H9 (cell line): ENCODE results near the gene IGF1R. TPM values are rescaled to one million over a fixed set of nuclear protein-coding genes. Genes with fewer than 3 reads are reported as not detected.

ENCODE experiments used
- DNase-seq: peaks from one replicate; pipeline ENCODE4 v3.0.0-alpha.2; 2017
- H2AFZ ChIP-seq: one replicate; pipeline ENCODE4 v1.6.1; 2013; ENCODE audit warnings: mild to moderate bottlenecking, low read length, control low read depth, moderate library complexity
- H2AK5ac ChIP-seq: 2 replicates; pipeline ENCODE4 v1.6.1; 2013; ENCODE audit warnings: low read length, control low read depth, mixed read lengths; ENCODE audit not compliant: insufficient read length
- H2BK120ac ChIP-seq: one replicate; pipeline ENCODE4 v1.6.1; 2013; ENCODE audit warnings: low read depth, mild to moderate bottlenecking, low read length, control low read depth, inconsistent platforms; ENCODE audit not compliant: poor library complexity, severe bottlenecking
- H2BK12ac ChIP-seq: 2 replicates; pipeline ENCODE4 v1.6.1; 2013; ENCODE audit warnings: low read length, control low read depth, mixed read lengths, low read depth; ENCODE audit not compliant: insufficient read length
- H2BK15ac ChIP-seq: 2 replicates; pipeline ENCODE4 v1.6.1; 2013; ENCODE audit warnings: low read depth, low read length, control low read depth
- H2BK20ac ChIP-seq: one replicate; pipeline ENCODE4 v1.6.1; 2013; ENCODE audit warnings: low read depth, mild to moderate bottlenecking, low read length, control low read depth, inconsistent platforms; ENCODE audit not compliant: poor library complexity, severe bottlenecking
- H2BK5ac ChIP-seq: 2 replicates; pipeline ENCODE4 v1.6.1; 2013; ENCODE audit warnings: low read length, control low read depth, mixed read lengths; ENCODE audit not compliant: insufficient read length
- H3K14ac ChIP-seq: 2 replicates; pipeline ENCODE4 v1.6.1; 2013; ENCODE audit warnings: low read length, control low read depth; ENCODE audit not compliant: insufficient read depth
- H3K18ac ChIP-seq: 2 replicates; pipeline ENCODE4 v1.6.1; 2013; ENCODE audit warnings: low read depth, mild to moderate bottlenecking, mixed read lengths, low read length, control low read depth; ENCODE audit not compliant: insufficient read length
- H3K23ac ChIP-seq: 2 replicates; pipeline ENCODE4 v1.6.1; 2013; ENCODE audit warnings: low read length, control low read depth, mixed read lengths, low read depth; ENCODE audit not compliant: insufficient read length
- H3K23me2 ChIP-seq: 2 replicates; pipeline ENCODE4 v1.6.1; 2013; ENCODE audit warnings: low read depth, mild to moderate bottlenecking, mixed read lengths, low read length, control low read depth; ENCODE audit not compliant: insufficient read length, poor library complexity, severe bottlenecking
- H3K27ac ChIP-seq: 2 replicates; pipeline ENCODE4 v1.5.1; 2013; ENCODE audit warnings: low read length, control low read depth, mixed read lengths, low read depth; ENCODE audit not compliant: insufficient read length
- H3K27me3 ChIP-seq: 2 replicates; pipeline ENCODE4 v1.6.1; 2013; ENCODE audit warnings: low read length, control low read depth, inconsistent platforms; ENCODE audit not compliant: insufficient read depth
- H3K4ac ChIP-seq: 2 replicates; pipeline ENCODE4 v1.6.1; 2013; ENCODE audit warnings: low read depth, mild to moderate bottlenecking, control low read depth, inconsistent platforms, low read length, moderate library complexity
- H3K4me1 ChIP-seq: 2 replicates; pipeline ENCODE4 v1.6.1; 2013; ENCODE audit warnings: low read length, control low read depth, inconsistent platforms; ENCODE audit not compliant: insufficient read depth
- H3K4me2 ChIP-seq: 2 replicates; pipeline ENCODE4 v1.6.1; 2013; ENCODE audit warnings: low read length, control low read depth, mixed read lengths; ENCODE audit not compliant: insufficient read length, insufficient read depth
- H3K56ac ChIP-seq: 2 replicates; pipeline ENCODE4 v1.6.1; 2013; ENCODE audit warnings: low read depth, mild to moderate bottlenecking, mixed read lengths, low read length, control low read depth; ENCODE audit not compliant: insufficient read length
- H3K79me1 ChIP-seq: 2 replicates; pipeline ENCODE4 v1.6.1; 2013; ENCODE audit warnings: low read depth, mild to moderate bottlenecking, moderate library complexity, low read length, control low read depth, inconsistent platforms; ENCODE audit not compliant: insufficient read depth, poor library complexity, severe bottlenecking
- H3K79me2 ChIP-seq: 2 replicates; pipeline ENCODE4 v1.6.1; 2013; ENCODE audit warnings: low read length, control low read depth, inconsistent platforms; ENCODE audit not compliant: insufficient read depth
- H3K9ac ChIP-seq: 2 replicates; pipeline ENCODE4 v1.6.1; 2013; ENCODE audit warnings: low read length, control low read depth, mixed read lengths; ENCODE audit not compliant: insufficient read length; ENCODE audit errors: extremely low read depth
- H3K9me3 ChIP-seq: one replicate; pipeline ENCODE4 v1.6.1; 2013; ENCODE audit warnings: low read depth, low read length, inconsistent platforms; ENCODE audit not compliant: control insufficient read depth
- H3T11ph ChIP-seq: one replicate; pipeline ENCODE4 v1.6.1; 2013; ENCODE audit warnings: mild to moderate bottlenecking, low read length, control low read depth, inconsistent platforms
- H4K20me1 ChIP-seq: one replicate; pipeline ENCODE4 v1.6.1; 2013; ENCODE audit not compliant: control insufficient read depth, insufficient read length, insufficient read depth
- H4K5ac ChIP-seq: 2 replicates; pipeline ENCODE4 v1.6.1; 2013; ENCODE audit warnings: low read depth, mild to moderate bottlenecking, mixed read lengths, low read length, control low read depth; ENCODE audit not compliant: insufficient read length
- H4K8ac ChIP-seq: replicated peaks from 2 replicates; pipeline ENCODE4 v1.6.1; 2013; ENCODE audit warnings: low read length, control low read depth, mixed read lengths, low read depth; ENCODE audit not compliant: insufficient read length
- H4K91ac ChIP-seq: 2 replicates; pipeline ENCODE4 v1.6.1; 2013; ENCODE audit warnings: low read depth, mild to moderate bottlenecking, moderate library complexity, mixed read lengths, low read length, control low read depth; ENCODE audit not compliant: insufficient read length
- H3K27ac Mint-ChIP-seq, 3 experiments: 2 replicates in 2 of 3; 3 replicates in 1 of 3; pipeline ENCODE4 v1.8.0; 2020 to 2021; ENCODE audit warnings: mixed read lengths in 3 of 3, mild to moderate bottlenecking in 1 of 3, moderate library complexity in 1 of 3
- H3K27me3 Mint-ChIP-seq: 2 replicates; pipeline ENCODE4 v1.8.0; 2021; ENCODE audit warnings: low read depth, mild to moderate bottlenecking, moderate library complexity, mixed read lengths
- H3K36me3 Mint-ChIP-seq, 3 experiments: 2 replicates in 2 of 3; 3 replicates in 1 of 3; pipeline ENCODE4 v1.8.0; 2020 to 2021; ENCODE audit warnings: low read depth in 3 of 3, mixed read lengths in 3 of 3; ENCODE audit not compliant: insufficient read depth in 1 of 3
- H3K4me1 Mint-ChIP-seq, 2 experiments: 2 replicates each; pipeline ENCODE4 v1.8.0; 2020; ENCODE audit warnings: mixed read lengths in 2 of 2
- H3K4me3 Mint-ChIP-seq, 2 experiments: 2 replicates in 1 of 2; 3 replicates in 1 of 2; pipeline ENCODE4 v1.8.0; 2020 to 2021; ENCODE audit warnings: mild to moderate bottlenecking in 2 of 2, mixed read lengths in 2 of 2, moderate library complexity in 1 of 2
- H3K9me3 Mint-ChIP-seq, 2 experiments: 2 replicates in 1 of 2; 3 replicates in 1 of 2; pipeline ENCODE4 v1.8.0; 2020; ENCODE audit warnings: mild to moderate bottlenecking in 2 of 2, mixed read lengths in 2 of 2, moderate library complexity in 1 of 2
- CTCF ChIP-seq: fragments of 200-600 bp; sonication (generic); conservative IDR thresholded peaks from 3 replicates; pipeline ENCODE4 v1.8.0; 2021; ENCODE audit warnings: antibody characterized with exemption, mild to moderate bottlenecking
- whole genome bisulfite sequencing: extraction: QIAGEN DNeasy Blood & Tissue Kit; methylation state at CpG from one replicate; pipeline ENCODE4 v1.1.7; 2013; ENCODE audit warnings: missing lambda C conversion rate, low lambda C conversion rate, mixed read lengths; ENCODE audit not compliant: insufficient read length; ENCODE audit errors: extremely low coverage; 5-methylcytosine and 5-hydroxymethylcytosine counted together
- total RNA-seq: library from RNA; stranded (reverse); gene quantifications from 2 replicates; pipeline ENCODE4 v1.2.1, GENCODE V29; 2021

The IGF1R gene
- total RNA-seq, 1 experiment from 2014 or later: 70.0 TPM

DNA sequence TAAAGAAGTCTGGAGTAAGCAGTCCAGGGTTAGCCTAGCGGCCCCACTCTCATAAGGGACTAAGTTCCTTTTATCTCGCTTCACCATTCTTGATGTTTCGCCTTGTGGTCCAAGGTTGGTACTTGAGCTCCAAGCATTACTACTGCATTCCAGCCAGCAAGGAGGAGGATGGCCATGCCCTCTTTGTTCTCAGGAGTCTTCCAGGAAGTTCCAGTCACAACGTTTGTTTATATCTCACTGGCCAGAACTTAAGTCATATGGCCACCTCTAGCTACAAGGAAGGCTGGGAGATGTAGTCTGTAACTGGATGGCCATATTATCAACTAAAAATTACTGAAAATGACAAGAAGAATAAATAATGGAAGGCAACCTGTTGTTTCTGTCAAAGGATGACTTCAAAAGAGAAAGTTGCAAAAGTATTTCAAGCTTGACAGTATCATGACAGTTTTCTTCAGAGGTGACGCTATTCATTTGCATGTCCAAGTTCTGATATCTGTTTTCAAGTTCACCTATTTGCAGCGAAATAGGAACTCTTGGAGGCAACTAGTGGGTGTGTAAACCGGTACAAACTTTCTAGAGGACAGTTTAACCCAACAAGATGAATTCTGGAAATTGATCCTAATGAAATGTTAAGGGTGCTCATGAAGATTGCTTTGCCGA lies 240.6 kb downstream of the IGF1R start:
- no peak overlapping the region for H3K4ac ChIP-seq
- Mint-ChIP-seq H3K4me1 (peaks cover 28 to 47% of the 10 kb centered on the region in 2 experiments), H3K9me3 (no peaks in the 10 kb centered on the region), H3K27me3 (no peaks in the 10 kb centered on the region), H3K36me3 (peaks cover 3 to 18% (median 10%) of the 10 kb centered on the region in 3 experiments; a peak in 6 of 7 replicates), H3K27ac (peak overlapping the region in 1 of 3 experiments; percentile 8; a peak in 1 of 7 replicates), H3K4me3 (no peak overlapping the region)
- peaks cover 8% of the 10 kb centered on the region for H3K79me1 ChIP-seq
- no peak overlapping the region for H3K4me2 ChIP-seq
- peaks cover 6% of the 10 kb centered on the region; the same call in 1 of the 2 replicates for H3K4me1 ChIP-seq
- H2BK12ac ChIP-seq: no peak overlapping the region
- no peaks in the 10 kb centered on the region for H3K23me2 ChIP-seq
- H2AFZ ChIP-seq: no peak overlapping the region
- no peak overlapping the region for H4K8ac ChIP-seq
- no peaks in the 10 kb centered on the region for H3K9me3 ChIP-seq
- peaks cover 5% of the 10 kb centered on the region for H4K20me1 ChIP-seq
- no peak overlapping the region for H2BK120ac ChIP-seq
- no CpG with 5 or more reads among the region's 8 CpGs for WGBS
- H3K9ac ChIP-seq: no peak overlapping the region
- H3K79me2 ChIP-seq: peaks cover 7% of the 10 kb centered on the region; the same call in 1 of the 2 replicates
- H4K91ac ChIP-seq: no peak overlapping the region
- no peak overlapping the region for H4K5ac ChIP-seq
- no peak overlapping the region for H3T11ph ChIP-seq
- H3K27me3 ChIP-seq: no peaks in the 10 kb centered on the region
- no peak overlapping the region for H2BK5ac ChIP-seq
- no peak overlapping the region for H3K14ac ChIP-seq
- TF ChIP-seq CTCF: no peak
- H3K23ac ChIP-seq: no peak overlapping the region
- H2AK5ac ChIP-seq: no peak overlapping the region
- DNase-seq: no peak
- H2BK15ac ChIP-seq: no peak overlapping the region
- no peak overlapping the region for H3K56ac ChIP-seq
- no peak overlapping the region for H2BK20ac ChIP-seq
- no peak overlapping the region for H3K18ac ChIP-seq
- H3K27ac ChIP-seq: no peak overlapping the region
